T-helper 1 cell treated with Interleukin-12 subunit alpha and Interleukin-12 subunit beta and Interleukin-4 antibody, amounts not matched to agents 30 μg/mL and 1 μg/mL, for 36 hours (primary cell): ENCODE data around the gene ARID3A.

Experiments
- H3K27ac Mint-ChIP-seq: one replicate; pipeline ENCODE4 v1.8.0; 2021; ENCODE audit warnings: mild to moderate bottlenecking, mixed read lengths
- H3K27me3 Mint-ChIP-seq: one replicate; pipeline ENCODE4 v1.8.0; 2021; ENCODE audit warnings: low read depth, mixed read lengths
- H3K36me3 Mint-ChIP-seq: one replicate; pipeline ENCODE4 v1.8.0; 2021; ENCODE audit warnings: low read depth, mixed read lengths
- H3K4me1 Mint-ChIP-seq: one replicate; pipeline ENCODE4 v1.8.0; 2021; ENCODE audit warnings: low read depth, mixed read lengths
- H3K4me3 Mint-ChIP-seq: one replicate; pipeline ENCODE4 v1.8.0; 2021; ENCODE audit warnings: mild to moderate bottlenecking, moderate library complexity, mixed read lengths
- H3K9me3 Mint-ChIP-seq: one replicate; pipeline ENCODE4 v1.8.0; 2021; ENCODE audit warnings: mixed read lengths

ARID3A gene

GRCh38 chr19:962683-963400 lies 37.0 kb downstream of the ARID3A start:
- Mint-ChIP-seq H3K4me1 (peaks cover 9% of the 10 kb centered on the region), H3K27ac (no peak overlapping the region), H3K9me3 (peaks cover 4% of the 10 kb centered on the region), H3K36me3 (peaks cover 20% of the 10 kb centered on the region), H3K4me3 (no peak overlapping the region), H3K27me3 (no peaks in the 10 kb centered on the region)

GRCh38 chr19:963486-963951 lies 37.7 kb downstream of the ARID3A start:
- no peaks in the 10 kb centered on the region for H3K27me3 Mint-ChIP-seq
- peaks cover 9% of the 10 kb centered on the region for H3K4me1 Mint-ChIP-seq
- no peak overlapping the region for H3K4me3 Mint-ChIP-seq
- peaks cover 24% of the 10 kb centered on the region for H3K36me3 Mint-ChIP-seq
- peaks cover 4% of the 10 kb centered on the region for H3K9me3 Mint-ChIP-seq
- H3K27ac Mint-ChIP-seq = no peak overlapping the region

DNA sequence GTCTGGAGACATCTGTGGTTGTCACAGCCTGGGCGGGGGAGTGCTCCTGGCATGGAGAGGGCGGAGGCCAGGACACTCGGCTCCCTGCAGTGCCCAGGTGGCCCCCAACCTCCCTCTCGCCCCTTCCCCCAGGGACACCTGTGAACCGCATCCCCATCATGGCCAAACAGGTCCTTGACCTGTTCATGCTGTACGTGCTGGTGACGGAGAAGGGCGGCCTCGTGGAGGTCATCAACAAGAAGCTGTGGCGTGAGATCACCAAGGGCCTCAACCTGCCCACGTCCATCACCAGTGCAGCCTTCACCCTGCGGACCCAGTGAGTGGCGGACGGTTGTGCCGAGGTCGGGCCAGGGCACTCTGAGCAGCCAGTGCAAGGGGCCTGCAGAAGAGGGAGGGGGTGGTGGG lies 38.3 kb downstream of the ARID3A start:
- H3K27me3 Mint-ChIP-seq = no peaks in the 10 kb centered on the region

DNA sequence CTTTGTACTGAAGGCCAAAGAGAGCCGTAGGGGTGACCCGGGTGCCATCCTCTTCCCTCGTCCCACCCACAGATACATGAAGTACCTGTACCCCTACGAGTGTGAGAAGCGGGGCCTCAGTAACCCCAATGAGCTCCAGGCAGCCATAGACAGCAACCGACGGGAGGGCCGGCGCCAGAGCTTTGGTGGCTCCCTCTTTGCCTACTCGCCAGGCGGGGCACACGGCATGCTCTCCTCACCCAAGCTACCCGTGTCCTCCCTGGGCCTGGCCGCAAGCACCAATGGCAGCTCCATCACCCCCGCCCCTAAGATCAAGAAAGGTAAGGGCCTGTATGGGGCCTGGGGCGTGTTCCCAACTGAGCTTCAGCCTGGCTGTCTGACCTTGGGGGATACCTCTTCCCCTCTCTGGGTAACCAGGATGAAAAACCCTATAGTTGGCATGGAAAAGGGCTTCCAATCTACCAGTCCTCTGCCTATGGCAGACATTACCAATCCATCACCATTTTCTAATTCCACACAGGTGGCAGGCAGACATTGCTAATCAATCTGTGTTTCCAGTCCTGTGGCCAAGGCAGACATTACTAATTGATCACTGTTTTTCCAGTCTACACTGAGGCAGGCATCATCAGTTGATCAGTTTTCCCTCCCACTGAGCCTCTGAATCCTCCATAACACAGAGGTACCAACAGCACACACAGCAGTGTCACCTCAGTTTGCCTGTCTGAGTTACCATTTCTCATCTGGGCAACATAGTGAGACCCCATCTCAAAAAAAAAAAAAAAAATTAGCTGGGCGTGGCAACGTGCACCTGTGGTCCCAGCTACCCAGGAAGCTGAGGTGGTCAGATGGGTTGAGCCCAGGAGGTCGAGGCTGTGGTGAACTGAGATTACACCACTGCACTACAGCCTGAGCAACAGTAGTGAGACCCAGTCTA lies 39.2 kb downstream of the ARID3A start:
- Mint-ChIP-seq H3K9me3 (peaks cover 4% of the 10 kb centered on the region), H3K27ac (no peak overlapping the region), H3K4me1 (peaks cover 7% of the 10 kb centered on the region), H3K27me3 (no peaks in the 10 kb centered on the region), H3K4me3 (no peak overlapping the region), H3K36me3 (peaks cover 30% of the 10 kb centered on the region)

More for the DNA sequence above, 38.3 kb downstream of the ARID3A start:
- H3K9me3 Mint-ChIP-seq = peaks cover 4% of the 10 kb centered on the region
- H3K36me3 Mint-ChIP-seq = peaks cover 27% of the 10 kb centered on the region
- peaks cover 7% of the 10 kb centered on the region for H3K4me1 Mint-ChIP-seq
- no peak overlapping the region for H3K27ac Mint-ChIP-seq
- H3K4me3 Mint-ChIP-seq = no peak overlapping the region

GRCh38 chr19:966485-967088 lies 40.8 kb downstream of the ARID3A start:
- Mint-ChIP-seq H3K4me1 (peaks cover 7% of the 10 kb centered on the region), H3K9me3 (peaks cover 9% of the 10 kb centered on the region), H3K27ac (no peak overlapping the region), H3K4me3 (no peak overlapping the region), H3K27me3 (no peaks in the 10 kb centered on the region), H3K36me3 (peaks cover 39% of the 10 kb centered on the region)

DNA sequence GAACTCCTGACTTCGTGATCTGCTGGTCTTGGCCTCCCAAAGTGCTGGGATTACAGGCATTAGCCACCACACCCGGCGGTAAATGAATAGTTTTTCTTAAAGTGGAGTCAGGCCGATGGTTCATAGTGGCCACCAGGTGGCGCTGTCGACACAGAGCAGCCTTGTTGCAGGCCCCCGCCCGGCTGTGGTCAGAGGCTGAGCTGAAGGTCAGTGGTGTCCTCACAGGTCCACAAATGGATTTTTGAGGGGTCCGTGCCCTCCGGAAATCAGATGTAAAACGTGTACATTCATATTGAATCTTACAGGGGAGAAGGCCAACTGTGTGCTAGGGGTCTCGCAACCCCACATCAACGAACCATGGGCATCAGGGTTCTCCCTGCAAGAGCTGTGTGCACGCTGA lies 44.9 kb downstream of the ARID3A start:
- H3K4me1 Mint-ChIP-seq = no peaks in the 10 kb centered on the region
- H3K27ac Mint-ChIP-seq = no peak overlapping the region
- peaks cover 5% of the 10 kb centered on the region for H3K9me3 Mint-ChIP-seq
- no peak overlapping the region for H3K4me3 Mint-ChIP-seq
- H3K36me3 Mint-ChIP-seq = peaks cover 29% of the 10 kb centered on the region
- H3K27me3 Mint-ChIP-seq = no peaks in the 10 kb centered on the region

DNA sequence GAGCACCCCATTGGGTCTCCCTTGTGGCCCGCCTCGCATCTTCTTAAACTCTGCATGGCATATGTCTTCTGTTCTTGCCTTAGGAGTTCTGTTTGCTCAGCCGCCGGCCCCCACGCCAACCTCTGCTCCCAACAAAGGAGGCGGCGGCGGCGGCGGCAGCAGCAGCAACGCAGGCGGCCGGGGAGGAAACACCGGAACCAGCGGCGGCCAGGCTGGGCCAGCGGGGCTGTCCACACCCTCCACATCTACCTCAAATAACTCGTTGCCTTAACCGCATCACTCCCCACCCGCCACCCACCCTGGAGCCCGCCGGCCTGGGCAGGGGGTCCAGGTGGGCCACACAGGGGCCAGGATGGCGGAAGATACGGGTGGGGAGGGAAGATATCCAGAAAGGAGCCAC lies 46.0 kb downstream of the ARID3A start:
- Mint-ChIP-seq H3K4me3 (no peak overlapping the region), H3K27me3 (no peaks in the 10 kb centered on the region), H3K9me3 (peaks cover 5% of the 10 kb centered on the region), H3K27ac (no peak overlapping the region), H3K4me1 (no peaks in the 10 kb centered on the region), H3K36me3 (peaks cover 27% of the 10 kb centered on the region)

- Mint-ChIP-seq H3K4me3 (no peak overlapping the region), H3K27ac (no peak overlapping the region), H3K4me1 (no peaks in the 10 kb centered on the region), H3K27me3 (no peaks in the 10 kb centered on the region), H3K9me3 (peaks cover 5% of the 10 kb centered on the region), H3K36me3 (peaks cover 27% of the 10 kb centered on the region)
Measured at GRCh38 chr19:972281-972680, 46.4 kb downstream of the ARID3A start.

- H3K4me3 Mint-ChIP-seq = no peak overlapping the region
- H3K9me3 Mint-ChIP-seq = peaks cover 5% of the 10 kb centered on the region
- H3K36me3 Mint-ChIP-seq = peaks cover 19% of the 10 kb centered on the region
- no peaks in the 10 kb centered on the region for H3K27me3 Mint-ChIP-seq
- H3K27ac Mint-ChIP-seq = no peak overlapping the region
- H3K4me1 Mint-ChIP-seq = no peaks in the 10 kb centered on the region
Measured at GRCh38 chr19:973726-974563, 48.1 kb downstream of the ARID3A start.

- Mint-ChIP-seq H3K9me3 (peaks cover 5% of the 10 kb centered on the region), H3K4me1 (no peaks in the 10 kb centered on the region), H3K36me3 (peaks cover 17% of the 10 kb centered on the region), H3K27me3 (no peaks in the 10 kb centered on the region), H3K4me3 (no peak overlapping the region), H3K27ac (no peak overlapping the region)
Measured at GRCh38 chr19:974564-975257, 48.9 kb downstream of the ARID3A start.

DNA sequence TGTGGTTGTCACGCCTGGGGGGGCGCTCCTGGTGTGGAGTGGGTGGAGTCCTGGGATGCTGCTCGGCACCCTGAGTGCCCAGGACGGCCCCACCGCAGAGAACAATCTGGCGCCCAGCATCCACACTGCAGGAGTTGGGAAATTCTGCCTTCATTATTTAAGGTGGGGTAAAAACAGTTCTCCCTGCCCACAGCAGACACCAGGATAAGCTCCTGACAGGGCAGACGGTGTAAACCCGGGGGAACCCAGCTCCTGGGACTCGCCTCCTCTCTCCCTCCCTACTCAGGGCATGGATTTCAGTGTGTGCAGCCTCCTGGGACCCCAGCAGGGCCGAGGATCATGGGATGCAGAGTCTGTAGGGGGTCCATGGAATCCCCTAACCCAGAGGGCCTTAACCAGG lies 50.6 kb downstream of the ARID3A start:
- H3K27ac Mint-ChIP-seq = no peak overlapping the region
- H3K4me1 Mint-ChIP-seq = no peaks in the 10 kb centered on the region
- H3K4me3 Mint-ChIP-seq = no peak overlapping the region
- H3K9me3 Mint-ChIP-seq = no peaks in the 10 kb centered on the region
- peaks cover 6% of the 10 kb centered on the region for H3K36me3 Mint-ChIP-seq
- H3K27me3 Mint-ChIP-seq = no peaks in the 10 kb centered on the region

DNA sequence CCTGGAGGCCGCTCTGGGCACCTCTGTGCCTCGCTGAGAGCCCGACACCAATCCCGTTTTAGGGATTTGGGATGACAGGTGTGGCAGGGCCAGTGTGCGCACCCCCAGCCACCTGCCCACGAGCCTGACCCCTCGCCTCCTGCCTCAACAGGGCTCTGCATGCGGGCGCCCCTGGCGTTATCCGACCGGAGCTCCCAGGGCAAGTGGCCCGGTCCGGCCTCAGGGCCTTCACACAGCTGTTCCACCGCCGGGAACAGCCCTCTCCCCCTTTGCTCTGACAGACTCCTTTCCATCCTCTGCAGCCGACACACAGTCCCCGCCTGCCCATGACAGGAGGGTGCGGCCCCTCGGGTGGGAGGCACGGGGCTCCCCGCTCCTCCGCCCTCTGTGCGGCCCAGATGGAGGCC lies 51.2 kb downstream of the ARID3A start:
- peaks cover 5% of the 10 kb centered on the region for H3K36me3 Mint-ChIP-seq
- no peak overlapping the region for H3K27ac Mint-ChIP-seq
- H3K4me1 Mint-ChIP-seq = no peaks in the 10 kb centered on the region
- no peak overlapping the region for H3K4me3 Mint-ChIP-seq
- no peaks in the 10 kb centered on the region for H3K9me3 Mint-ChIP-seq
- H3K27me3 Mint-ChIP-seq = no peaks in the 10 kb centered on the region

GRCh38 chr19:979318-979741 lies 53.5 kb downstream of the ARID3A start:
- Mint-ChIP-seq H3K4me3 (no peak overlapping the region), H3K4me1 (peaks cover 2% of the 10 kb centered on the region), H3K9me3 (no peaks in the 10 kb centered on the region), H3K27ac (no peak overlapping the region), H3K36me3 (no peaks in the 10 kb centered on the region), H3K27me3 (no peaks in the 10 kb centered on the region)
